GM23338 (cell line): ENCODE data around the gene EFS. TPM values are rescaled to one million over a fixed set of nuclear protein-coding genes. Genes with fewer than 3 reads are reported as not detected.

ENCODE experiments used
- ATAC-seq: fragments of 200-7000 bp; cut with Tn5 transposase; 3 replicates; pipeline ENCODE4 v1.9.1; 2020
- DNase-seq: peaks from one replicate; pipeline ENCODE4 v3.0.0-alpha.2; 2015; ENCODE audit warnings: low spot score
- H2AFZ ChIP-seq: fragments of 200-600 bp; sonication (generic); 2 replicates; pipeline ENCODE4 v1.8.0; 2016; ENCODE audit warnings: antibody characterized with exemption, mild to moderate bottlenecking, moderate library complexity
- H3F3A ChIP-seq: fragments of 200-600 bp; sonication (generic); replicated peaks from 2 replicates; pipeline ENCODE4 v1.8.0; 2017; ENCODE audit warnings: antibody characterized with exemption, mixed run types, low read depth
- H3K27ac ChIP-seq: fragments of 200-600 bp; sonication (generic); 2 replicates; pipeline ENCODE4 v1.6.1; 2016; ENCODE audit warnings: low read depth
- H3K27me3 ChIP-seq: fragments of 200-600 bp; sonication (generic); 2 replicates; pipeline ENCODE4 v1.8.0; 2016; ENCODE audit warnings: mild to moderate bottlenecking, mixed run types, moderate library complexity; ENCODE audit not compliant: insufficient read depth
- H3K36me3 ChIP-seq: fragments of 200-600 bp; sonication (generic); 2 replicates; pipeline ENCODE4 v1.8.0; 2016; ENCODE audit warnings: mild to moderate bottlenecking; ENCODE audit not compliant: insufficient read depth
- H3K4me1 ChIP-seq: fragments of 200-600 bp; sonication (generic); 2 replicates; pipeline ENCODE4 v1.8.0; 2016; ENCODE audit warnings: mild to moderate bottlenecking, moderate library complexity; ENCODE audit not compliant: insufficient read depth
- H3K4me2 ChIP-seq: fragments of 200-600 bp; sonication (generic); 2 replicates; pipeline ENCODE4 v1.7.1; 2017; ENCODE audit warnings: mixed run types
- H3K4me3 ChIP-seq: fragments of 200-600 bp; sonication (generic); 2 replicates; pipeline ENCODE4 v1.6.1; 2016; ENCODE audit warnings: mixed run types
- H3K79me2 ChIP-seq: fragments of 200-600 bp; sonication (generic); replicated peaks from 2 replicates; pipeline ENCODE4 v1.8.0; 2017; ENCODE audit warnings: mild to moderate bottlenecking; ENCODE audit not compliant: insufficient read depth
- H3K9me2 ChIP-seq: fragments of 200-600 bp; sonication (generic); 2 replicates; pipeline ENCODE4 v1.8.0; 2017; ENCODE audit not compliant: insufficient read depth
- H4K20me1 ChIP-seq: fragments of 200-600 bp; sonication (generic); replicated peaks from 2 replicates; pipeline ENCODE4 v1.8.0; 2017; ENCODE audit warnings: mild to moderate bottlenecking; ENCODE audit not compliant: insufficient read depth
- H3K27ac Mint-ChIP-seq: 2 replicates; pipeline ENCODE4 v1.8.0; 2020; ENCODE audit warnings: inconsistent platforms, mild to moderate bottlenecking, moderate library complexity, mixed read lengths
- H3K27me3 Mint-ChIP-seq: 3 replicates; pipeline ENCODE4 v1.8.0; 2022; ENCODE audit warnings: low read depth, mild to moderate bottlenecking, moderate library complexity, mixed read lengths, inconsistent platforms; ENCODE audit not compliant: insufficient read depth, poor library complexity
- H3K36me3 Mint-ChIP-seq: 3 replicates; pipeline ENCODE4 v1.8.0; 2021; ENCODE audit warnings: low read depth, mild to moderate bottlenecking, inconsistent platforms, moderate library complexity, mixed read lengths
- H3K4me1 Mint-ChIP-seq: 3 replicates; pipeline ENCODE4 v1.8.0; 2020; ENCODE audit warnings: mild to moderate bottlenecking, inconsistent platforms, mixed read lengths
- H3K4me3 Mint-ChIP-seq: 3 replicates; pipeline ENCODE4 v1.8.0; 2021; ENCODE audit warnings: moderate library complexity, mild to moderate bottlenecking, inconsistent platforms, mixed read lengths
- H3K9me3 Mint-ChIP-seq: 3 replicates; pipeline ENCODE4 v1.8.0; 2020; ENCODE audit warnings: moderate library complexity, mild to moderate bottlenecking, inconsistent platforms, mixed read lengths
- CREB1 ChIP-seq: fragments of 250-450 bp; sonication (Bioruptor Pico); IDR thresholded peaks from 2 replicates; pipeline ENCODE4 v1.5.0; 2020; ENCODE audit warnings: low read depth, mild to moderate bottlenecking, moderate library complexity
- CTCF ChIP-seq, 2 experiments: fragments of 200-600 bp in 1 of 2; sonication (generic) in 1 of 2; conservative IDR thresholded peaks; 2 replicates each; pipeline versions ENCODE4 v1.5.1 to v1.6.1; 2016 to 2017; ENCODE audit warnings: antibody characterized with exemption in 2 of 2, low read depth in 2 of 2, mild to moderate bottlenecking in 2 of 2, moderate library complexity in 1 of 2
- EZH2 ChIP-seq: fragments of 200-600 bp; sonication (generic); IDR thresholded peaks from one replicate; pipeline ENCODE4 v1.8.0; 2017; ENCODE audit warnings: antibody characterized with exemption, mild to moderate bottlenecking, low read depth; ENCODE audit not compliant: unreplicated experiment
- EZH2phosphoT487 ChIP-seq: fragments of 200-600 bp; sonication (generic); IDR thresholded peaks from one replicate; pipeline ENCODE4 v1.8.1; 2018; ENCODE audit warnings: antibody characterized with exemption; ENCODE audit not compliant: unreplicated experiment
- JUNB ChIP-seq: IDR thresholded peaks from one replicate; pipeline ENCODE4 v1.6.1; 2016; ENCODE audit warnings: antibody characterized with exemption; ENCODE audit not compliant: unreplicated experiment
- NANOG ChIP-seq: IDR thresholded peaks from 2 replicates; pipeline ENCODE4 v1.6.1; 2016; ENCODE audit warnings: antibody characterized with exemption, borderline replicate concordance
- REST ChIP-seq: IDR thresholded peaks from one replicate; pipeline ENCODE4 v1.6.1; 2018; ENCODE audit warnings: antibody characterized with exemption; ENCODE audit not compliant: unreplicated experiment
- STAT1 ChIP-seq: IDR thresholded peaks from one replicate; pipeline ENCODE4 v1.6.1; 2016; ENCODE audit warnings: antibody characterized with exemption; ENCODE audit not compliant: unreplicated experiment
- ZNF114 ChIP-seq: fragments of 250-450 bp; sonication (Bioruptor Pico); IDR thresholded peaks from 2 replicates; pipeline ENCODE4 v1.5.0; 2020; ENCODE audit warnings: mild to moderate bottlenecking, moderate library complexity
- ZNF331 ChIP-seq: fragments of 250-450 bp; sonication (Bioruptor Pico); IDR thresholded peaks from 2 replicates; pipeline ENCODE4 v1.5.0; 2020; ENCODE audit warnings: low read depth, mild to moderate bottlenecking, moderate library complexity
- ZNF462 ChIP-seq: fragments of 250-450 bp; sonication (Bioruptor Pico); IDR thresholded peaks from 2 replicates; pipeline ENCODE4 v1.5.0; 2020; ENCODE audit warnings: mild to moderate bottlenecking, moderate library complexity
- polyA plus RNA-seq: library from polyadenylated mRNA; unstranded; fragments of >200 nt; fragmentation: Nextera tagmentation; extraction: Ambion mirVana; gene quantifications from 2 replicates; pipeline ENCODE4 v1.2.1, GENCODE V29; 2016
- total RNA-seq: library from RNA; depleted of rRNA; stranded (reverse); fragments of >200 nt; shearing (Covaris generic); gene quantifications from 2 replicates; pipeline ENCODE4 v1.2.3, GENCODE V29; 2014
- TF ChIP-seq, protein P1 (sequence below): IDR thresholded peaks from 2 replicates; pipeline ENCODE4 v1.6.1; 2016; ENCODE audit warnings: antibody characterized with exemption

Gene EFS
- total and polyA plus RNA-seq, 2 experiments from 2014 or later: 5.1 to 18.9 TPM

DNA sequence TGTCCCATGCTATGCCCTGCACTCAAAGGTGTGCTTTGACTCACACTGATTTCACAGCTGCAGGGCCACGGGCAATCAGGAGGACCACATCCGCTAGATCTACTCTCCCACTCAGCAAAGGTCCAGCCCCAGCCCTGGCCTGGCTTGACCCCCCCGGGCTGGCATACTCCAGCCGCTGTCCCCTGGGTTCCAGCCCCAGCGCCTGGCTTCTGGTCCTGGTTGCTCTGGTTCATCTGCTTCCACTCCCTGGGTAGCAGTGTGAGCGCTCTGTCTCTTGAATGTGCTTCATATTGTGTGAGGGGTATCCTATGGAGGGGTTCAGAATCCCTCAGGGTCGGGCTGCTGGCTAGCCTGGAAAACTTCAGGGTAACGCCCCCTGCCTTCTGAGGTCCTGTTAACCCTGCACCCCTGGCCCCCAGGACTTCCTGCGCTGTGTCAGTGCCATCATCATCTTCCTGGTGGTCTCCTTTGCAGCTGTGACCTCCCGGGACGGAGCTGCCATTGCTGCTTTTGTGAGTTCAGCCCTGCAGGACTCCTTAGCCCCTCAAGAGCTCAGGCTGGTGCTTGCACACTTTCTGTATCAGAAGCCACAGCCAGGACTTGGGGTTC is 13.7 kb upstream of the EFS start:
- Histone ChIP-seq H3K27ac (no peak overlapping the region), H3K4me3 (no peak overlapping the region), H3K27me3 (peaks cover 31% of the 10 kb centered on the region; the same call in 1 of the 2 replicates), H3K4me2 (no peak overlapping the region), H3K9me2 (no peaks in the 10 kb centered on the region), H2AFZ (no peak overlapping the region), H3K36me3 (no peaks in the 10 kb centered on the region), H4K20me1 (no peaks in the 10 kb centered on the region; the same call in 1 of the 2 replicates), H3K4me1 (peaks cover 9% of the 10 kb centered on the region; the same call in 1 of the 2 replicates), H3K79me2 (no peaks in the 10 kb centered on the region), H3F3A (no peaks in the 10 kb centered on the region)
- no peak for ATAC-seq
- no peak for DNase-seq
- Mint-ChIP-seq H3K4me3 (no peak overlapping the region), H3K27me3 (peaks cover 25% of the 10 kb centered on the region), H3K4me1 (peaks cover 19% of the 10 kb centered on the region), H3K36me3 (no peaks in the 10 kb centered on the region), H3K27ac (no peak overlapping the region), H3K9me3 (no peaks in the 10 kb centered on the region; the same call in 2 of the 3 replicates)
- TF ChIP-seq EZH2phosphoT487 (no peak), CTCF (conservative IDR thresholded peaks at IDR 0.05; ENCODE audit: low read depth in 2 of 2) (no peak), STAT1 (no peak), REST (no peak), ZNF462 (CRISPR knock-in tag) (no peak), NANOG (no peak), ZNF331 (no peak), EZH2 (no peak), ZNF114 (CRISPR knock-in tag) (no peak), CREB1 (no peak), JUNB (no peak)
- TF ChIP-seq, protein P1, sequence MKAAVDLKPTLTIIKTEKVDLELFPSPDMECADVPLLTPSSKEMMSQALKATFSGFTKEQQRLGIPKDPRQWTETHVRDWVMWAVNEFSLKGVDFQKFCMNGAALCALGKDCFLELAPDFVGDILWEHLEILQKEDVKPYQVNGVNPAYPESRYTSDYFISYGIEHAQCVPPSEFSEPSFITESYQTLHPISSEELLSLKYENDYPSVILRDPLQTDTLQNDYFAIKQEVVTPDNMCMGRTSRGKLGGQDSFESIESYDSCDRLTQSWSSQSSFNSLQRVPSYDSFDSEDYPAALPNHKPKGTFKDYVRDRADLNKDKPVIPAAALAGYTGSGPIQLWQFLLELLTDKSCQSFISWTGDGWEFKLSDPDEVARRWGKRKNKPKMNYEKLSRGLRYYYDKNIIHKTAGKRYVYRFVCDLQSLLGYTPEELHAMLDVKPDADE: no peak
